Amniotic epithelial cell (primary cell): ENCODE results near the gene GABRG3.

Experiments
- DNase-seq: peaks from one replicate; pipeline ENCODE4 v3.0.0-alpha.2; 2010; ENCODE audit warnings: low read depth

The GABRG3 gene

DNA sequence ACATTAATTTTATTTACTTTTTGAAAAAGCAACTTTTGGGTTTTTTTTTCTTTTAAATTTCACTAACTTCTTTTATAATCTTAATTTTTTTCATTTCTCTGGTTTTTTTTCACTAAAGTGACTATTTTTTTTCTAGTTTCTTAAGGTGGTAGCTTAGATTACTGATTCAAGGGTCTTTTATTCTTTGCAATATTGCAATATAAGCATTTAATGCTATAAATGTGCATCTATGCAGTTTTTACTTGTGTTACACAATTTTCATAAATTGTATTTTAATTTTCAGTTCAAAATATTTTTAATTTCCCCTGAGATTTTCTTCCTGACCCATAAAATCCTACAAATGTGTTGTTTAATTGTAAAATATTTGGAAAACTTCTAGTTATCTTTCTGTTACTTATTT lies 535.8 kb downstream of the GABRG3 start:
- no peak for DNase-seq

DNA sequence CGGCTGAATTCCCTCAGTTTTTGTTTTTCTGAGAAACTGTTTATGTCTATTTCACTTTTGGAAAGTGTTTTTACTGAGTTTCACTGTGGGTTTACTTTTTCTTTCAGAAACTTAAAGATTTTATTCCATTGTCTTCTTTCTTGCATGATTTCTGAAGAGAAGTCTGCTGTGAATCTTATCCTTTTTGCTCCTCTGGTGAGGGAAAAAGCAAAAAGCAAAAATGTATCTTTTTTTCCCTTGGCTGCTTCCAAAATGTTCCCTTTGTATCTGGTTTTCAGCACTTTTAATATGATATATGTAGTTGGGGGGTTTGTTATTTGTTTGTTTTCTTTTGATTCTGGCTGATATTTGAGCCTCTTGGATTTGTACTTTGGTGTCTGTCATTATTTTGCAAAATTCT lies 538.0 kb downstream of the GABRG3 start:
- no peak for DNase-seq

DNA sequence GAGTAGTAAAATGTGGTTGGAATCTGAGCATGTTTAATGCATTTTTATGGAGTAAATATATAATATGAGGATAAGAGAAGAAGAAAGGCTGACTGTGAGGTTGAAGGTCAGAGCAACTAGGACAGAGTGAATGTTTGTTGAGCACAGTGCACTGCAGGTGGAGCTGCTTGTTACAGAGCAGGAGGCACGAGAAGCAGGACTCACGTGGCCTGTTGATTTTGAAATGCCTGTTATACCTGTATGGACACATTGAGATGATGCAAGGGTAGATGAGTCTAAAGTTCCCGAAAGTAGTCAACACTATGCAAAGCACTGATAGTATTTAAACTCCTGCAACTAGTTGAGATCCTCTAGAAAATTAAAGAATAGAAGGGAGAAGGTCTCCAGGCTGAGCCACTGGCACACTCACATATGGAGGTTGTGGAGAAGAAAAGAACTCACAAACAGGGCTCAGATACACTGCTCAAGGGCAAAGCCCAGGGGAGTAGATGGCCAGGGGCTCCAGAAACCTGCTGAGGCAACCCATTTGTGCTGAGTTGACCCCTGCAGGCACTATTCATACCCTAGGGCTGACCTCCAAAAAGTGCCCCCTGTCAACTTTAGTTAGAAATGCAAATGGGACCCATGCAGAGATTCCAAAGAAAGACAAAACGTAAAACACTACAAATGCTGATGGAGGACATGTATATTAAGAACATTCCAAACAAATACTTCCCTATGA lies 541.5 kb downstream of the GABRG3 start:
- no peak for DNase-seq

DNA sequence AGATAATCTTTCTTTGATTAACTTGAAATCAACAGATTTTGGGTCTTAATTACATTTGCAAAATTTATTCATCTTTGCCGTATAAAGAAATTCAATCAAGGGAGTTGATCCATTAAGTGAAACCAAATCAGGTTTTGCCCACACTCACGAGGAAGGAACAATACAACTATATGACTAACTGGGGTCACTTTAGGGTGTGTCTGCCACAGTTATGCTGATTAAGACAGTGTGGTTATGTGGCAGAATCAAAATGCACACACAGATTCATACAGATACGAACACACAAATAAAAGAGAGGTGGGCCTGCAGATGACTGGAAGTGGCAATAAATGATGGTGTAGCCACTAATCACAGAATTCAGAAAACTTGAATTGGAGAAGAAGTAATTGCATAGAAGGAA lies 543.5 kb downstream of the GABRG3 start:
- no peak for DNase-seq

DNA sequence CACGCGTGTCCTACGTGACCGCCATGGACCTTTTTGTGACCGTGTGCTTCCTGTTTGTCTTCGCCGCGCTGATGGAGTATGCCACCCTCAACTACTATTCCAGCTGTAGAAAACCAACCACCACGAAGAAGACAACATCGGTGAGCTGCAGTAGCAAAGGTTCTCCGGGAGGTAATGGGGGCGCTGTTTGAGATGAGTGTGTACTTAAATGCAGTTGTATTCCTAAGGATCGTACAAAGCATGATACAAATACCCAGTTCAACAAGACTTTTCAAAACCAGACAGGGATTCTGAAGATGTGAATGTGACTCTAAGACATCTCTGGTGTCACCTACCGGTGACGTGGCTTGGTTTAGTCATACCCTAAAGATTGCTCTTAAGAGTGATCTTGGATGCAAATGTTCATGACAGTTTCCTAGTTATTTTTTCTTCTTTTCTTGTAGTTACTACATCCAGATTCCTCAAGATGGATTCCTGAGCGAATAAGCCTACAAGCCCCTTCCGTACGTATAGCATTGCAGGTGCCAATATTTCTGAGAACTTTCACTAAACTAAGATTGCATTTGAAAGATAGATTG lies 556.6 kb downstream of the GABRG3 start:
- no peak for DNase-seq

DNA sequence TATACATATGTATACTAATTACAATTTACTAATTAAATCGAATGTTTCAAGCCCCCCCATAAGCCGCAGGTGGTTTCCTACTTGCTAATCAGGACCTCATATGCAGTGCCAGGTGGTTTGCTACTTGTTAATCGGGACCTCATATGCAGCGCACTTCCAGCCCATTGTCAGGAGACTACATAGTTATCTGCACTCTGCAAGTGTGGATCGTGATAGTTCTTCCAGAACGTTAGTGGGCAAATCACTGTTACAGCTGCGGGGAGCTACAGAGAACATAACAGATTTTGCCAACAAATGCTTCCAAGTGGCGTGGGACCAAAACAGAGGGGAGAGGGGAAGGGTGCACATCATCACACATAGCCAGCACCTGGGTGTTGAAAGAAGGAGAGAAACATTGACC lies 558.4 kb downstream of the GABRG3 start:
- no peak for DNase-seq

DNA sequence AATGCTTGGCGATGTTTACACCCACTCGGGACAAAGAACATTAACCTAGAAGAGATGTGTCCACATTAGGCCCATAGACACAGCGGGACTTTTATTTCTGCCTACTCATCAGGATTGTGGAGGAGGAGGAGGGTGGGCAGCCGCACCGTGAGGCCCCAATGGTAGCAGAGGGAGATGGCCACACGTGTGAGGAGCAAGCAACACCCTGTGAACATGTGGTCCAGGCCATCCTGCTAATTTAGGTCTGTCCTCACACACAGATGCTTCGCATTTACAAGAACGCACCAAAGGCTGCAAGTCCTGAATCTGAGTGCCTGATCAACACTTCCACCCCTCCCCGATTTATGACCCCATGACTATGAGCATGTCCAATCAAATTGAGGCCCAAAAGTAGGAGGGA lies 560.0 kb downstream of the GABRG3 start:
- DNase-seq, result no peak

DNA sequence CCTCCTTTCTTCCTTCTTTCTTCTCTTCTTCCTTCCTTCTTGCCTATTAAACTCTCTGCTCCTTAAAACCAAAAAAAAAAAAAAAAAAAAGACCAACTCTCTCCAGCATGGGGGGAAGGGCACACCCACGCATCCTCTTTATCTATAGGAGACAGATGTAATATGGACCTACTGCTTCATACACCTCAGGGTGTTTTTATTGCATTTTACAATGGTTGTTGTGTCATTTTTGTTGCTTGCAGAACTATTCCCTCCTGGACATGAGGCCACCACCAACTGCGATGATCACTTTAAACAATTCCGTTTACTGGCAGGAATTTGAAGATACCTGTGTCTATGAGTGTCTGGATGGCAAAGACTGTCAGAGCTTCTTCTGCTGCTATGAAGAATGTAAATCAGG lies 561.4 kb downstream of the GABRG3 start:
- DNase-seq, result no peak

DNA sequence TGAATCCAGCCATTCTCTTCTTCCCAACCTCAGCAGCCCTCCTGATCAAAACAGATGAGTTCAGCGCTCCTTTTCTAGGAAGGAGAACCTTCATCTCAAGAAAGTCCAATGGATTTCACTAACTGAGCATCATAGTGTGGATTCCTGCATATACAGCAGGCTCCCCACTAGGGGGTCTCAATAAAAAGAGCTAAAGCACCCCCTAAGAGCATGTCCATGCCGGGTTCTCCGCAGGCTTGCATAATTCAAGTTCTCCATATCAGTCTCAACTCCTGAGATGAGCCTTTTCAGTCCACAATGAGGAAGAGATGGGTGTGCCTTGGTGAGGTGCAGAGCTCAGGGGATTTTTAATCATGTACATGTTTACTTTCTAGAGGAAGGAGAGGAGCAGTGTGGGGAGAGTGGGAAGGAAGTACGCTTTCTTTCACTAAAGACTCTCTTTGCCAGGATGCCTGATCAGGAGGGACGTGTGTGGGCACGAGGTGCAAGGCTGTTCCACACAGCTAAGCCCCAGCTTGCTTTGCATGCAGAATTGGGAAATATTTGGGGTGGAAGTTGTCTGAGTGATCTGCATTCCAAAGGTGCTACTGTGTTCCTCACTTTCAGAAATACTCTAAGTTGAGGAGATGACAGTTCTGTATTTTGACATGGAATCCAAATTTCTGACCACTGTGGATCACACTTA lies 564.6 kb downstream of the GABRG3 start:
- DNase-seq, result no peak

DNA sequence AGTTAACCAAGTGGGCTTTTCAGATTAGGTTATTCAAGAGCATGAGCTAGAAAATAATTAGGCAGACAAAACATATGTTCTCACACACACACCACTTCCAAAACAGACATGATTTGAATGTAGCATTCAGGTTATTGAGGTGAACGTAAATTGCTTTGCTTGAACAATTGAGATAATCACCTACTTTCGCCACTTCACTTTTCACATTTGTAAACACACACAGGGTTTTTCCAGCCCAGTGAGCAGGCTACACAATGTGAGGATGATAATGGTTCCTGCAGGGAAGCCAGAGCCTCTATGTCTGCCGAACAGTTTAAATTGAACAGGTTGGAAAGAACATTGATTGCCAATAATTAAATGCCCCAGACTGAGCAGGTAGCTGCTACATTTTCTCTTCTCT lies 567.3 kb downstream of the GABRG3 start:
- DNase-seq, result no peak

DNA sequence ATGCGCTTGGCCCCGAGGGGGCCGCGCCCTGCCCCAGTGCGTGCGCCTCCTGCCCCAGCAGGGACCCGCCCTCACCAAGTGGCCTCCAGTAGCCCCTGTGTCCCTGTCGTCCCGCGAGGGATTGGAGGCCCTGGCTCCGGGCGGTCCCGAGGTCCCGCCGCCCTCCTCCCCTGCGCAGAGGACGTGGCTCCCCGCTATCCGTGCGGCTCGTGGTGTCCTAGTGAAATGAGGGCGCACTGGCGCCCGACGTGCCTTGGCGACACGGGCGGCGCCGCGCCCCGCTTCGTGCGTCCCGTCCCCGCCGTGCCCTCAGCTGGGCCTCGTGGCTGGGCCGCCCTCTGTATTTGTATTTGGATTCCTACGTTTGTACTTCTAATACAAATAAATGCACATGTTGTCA lies 570.6 kb downstream of the GABRG3 start:
- no peak for DNase-seq

DNA sequence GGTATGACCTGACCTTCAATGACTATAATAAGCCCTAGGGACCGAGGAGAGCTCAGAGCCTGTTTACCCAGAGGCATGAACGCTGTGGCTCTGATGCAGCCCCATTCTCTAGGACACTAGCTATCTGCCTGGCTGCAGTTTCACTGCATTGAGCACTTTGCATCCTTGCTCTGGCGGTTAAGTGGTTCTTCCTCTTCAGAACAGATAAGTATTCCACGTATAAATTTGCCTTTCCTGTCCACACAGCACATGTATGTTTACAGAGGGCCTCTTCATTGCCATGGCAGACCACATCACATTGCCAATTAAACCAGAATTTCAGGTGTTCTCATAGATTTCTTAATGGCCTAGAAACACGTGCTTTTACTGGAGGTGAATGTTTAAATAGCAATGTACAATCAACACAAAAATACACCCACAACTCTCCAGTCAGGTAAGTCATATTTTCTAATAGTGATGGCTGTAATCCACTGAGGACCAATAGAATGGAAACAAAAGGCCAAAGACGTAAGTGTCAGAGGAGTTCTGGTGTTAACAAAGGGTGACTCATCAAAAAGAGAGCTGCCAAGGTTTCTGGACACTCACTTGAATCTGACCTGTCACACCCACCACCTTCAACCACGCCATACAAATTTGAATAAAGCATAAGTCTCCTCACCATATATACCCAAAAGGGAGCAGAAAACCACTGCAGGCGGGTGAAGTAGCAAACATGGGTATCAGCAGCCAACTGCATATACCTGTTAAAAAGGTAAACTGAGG lies 574.7 kb downstream of the GABRG3 start:
- no peak for DNase-seq

DNA sequence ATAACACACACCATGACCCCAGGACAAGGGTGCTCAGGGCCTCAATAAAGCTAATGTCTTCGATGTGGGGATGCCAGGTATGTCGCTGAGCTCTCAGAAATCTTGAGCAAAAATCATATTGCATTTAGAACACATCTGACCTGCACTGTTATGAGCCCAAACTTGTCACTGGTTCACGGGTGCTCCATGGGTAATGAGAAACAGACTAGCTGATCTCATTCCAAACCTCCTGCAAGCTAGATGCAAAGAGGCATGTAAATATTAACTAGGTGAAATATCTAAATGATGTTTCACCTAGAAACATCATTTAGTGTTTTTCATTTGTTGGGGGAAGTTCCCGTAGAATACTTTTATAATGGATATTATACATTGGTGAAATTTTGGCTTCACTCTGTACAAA lies 578.8 kb downstream of the GABRG3 start:
- DNase-seq, result no peak

DNA sequence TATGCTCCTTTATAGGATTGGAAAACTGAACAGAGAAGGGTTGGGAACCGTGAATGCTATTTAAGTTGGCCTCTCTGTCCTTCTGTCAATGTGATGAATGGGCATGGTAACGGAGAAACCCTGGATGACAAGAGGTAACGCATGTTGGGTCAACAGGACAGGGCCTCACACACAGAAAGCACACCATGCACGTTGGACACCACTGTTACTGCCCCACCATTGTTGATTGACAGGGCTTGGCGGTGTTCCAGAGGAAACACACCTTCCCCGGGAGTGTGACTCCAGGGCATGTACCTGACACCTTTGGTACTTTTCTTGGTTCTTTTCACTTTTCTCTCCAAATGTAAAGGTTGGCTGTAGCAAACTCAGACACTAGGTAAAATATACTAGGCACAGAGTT lies 579.7 kb downstream of the GABRG3 start:
- no peak for DNase-seq

DNA sequence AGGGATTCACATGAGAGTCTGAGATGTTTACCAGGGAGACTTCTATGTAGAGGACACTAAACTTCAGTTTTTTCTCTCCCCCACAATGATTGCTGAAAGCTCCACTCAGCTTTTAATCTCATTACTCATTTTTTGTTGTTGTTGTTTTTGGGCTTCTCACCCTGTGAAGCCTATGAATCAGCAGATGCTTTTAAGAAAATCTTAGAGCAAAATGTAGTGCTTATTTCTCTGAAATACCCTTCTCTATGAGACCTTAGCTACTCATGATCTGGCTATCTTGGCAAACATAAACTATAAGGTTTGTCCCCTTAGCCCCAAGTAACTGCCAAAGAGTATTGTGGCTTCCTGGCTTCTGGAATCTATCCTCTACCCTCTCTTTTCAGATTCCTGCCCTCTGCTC lies 590.8 kb downstream of the GABRG3 start:
- DNase-seq, result no peak

DNA sequence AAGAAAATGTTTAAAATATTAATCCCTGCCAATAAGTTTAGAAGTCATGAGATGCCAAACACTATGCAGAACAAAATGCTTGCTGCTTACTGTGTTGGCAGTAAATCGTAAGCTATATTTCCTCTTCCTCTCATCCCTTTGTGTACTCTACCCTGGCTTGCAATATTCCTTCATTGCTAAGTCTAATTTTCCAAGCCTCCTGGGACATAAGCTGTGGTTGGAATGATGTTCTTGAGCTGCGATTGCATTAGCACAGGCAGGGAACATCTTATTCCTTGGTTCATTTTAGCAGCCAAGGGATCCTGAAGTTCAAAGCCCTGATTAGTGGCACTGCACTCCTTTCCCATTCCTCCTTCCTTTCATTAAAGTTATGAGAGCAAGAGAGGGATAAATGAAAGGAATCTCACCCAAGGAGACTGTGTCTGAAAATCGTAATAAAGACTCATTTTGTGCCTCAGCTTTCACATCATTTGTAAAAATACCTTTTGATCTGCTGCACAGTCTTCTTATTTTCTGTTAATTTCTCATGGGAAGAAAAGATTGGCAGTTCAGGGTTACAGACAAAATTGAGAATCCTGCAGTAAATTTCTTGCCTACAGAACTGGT lies 592.9 kb downstream of the GABRG3 start:
- no peak for DNase-seq

DNA sequence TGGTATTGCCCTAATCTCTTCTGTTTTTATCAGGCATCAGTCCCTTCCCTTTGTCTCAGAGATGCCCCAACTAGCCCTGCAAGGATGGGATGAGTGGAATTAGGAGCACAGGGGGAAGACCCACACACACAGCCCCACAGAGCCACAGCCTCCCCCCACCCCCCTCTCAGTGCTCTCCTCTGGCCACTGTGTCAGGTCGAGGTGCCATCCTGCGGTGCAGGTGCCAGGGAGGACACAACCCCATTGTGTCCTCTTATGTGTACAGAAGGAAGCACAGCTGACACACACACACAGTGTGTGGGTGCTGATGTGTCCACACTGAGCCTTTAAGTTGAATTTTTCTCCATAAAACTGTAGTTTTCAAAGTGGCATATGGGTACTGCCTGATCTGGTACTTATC lies 593.7 kb downstream of the GABRG3 start:
- DNase-seq, result no peak

DNA sequence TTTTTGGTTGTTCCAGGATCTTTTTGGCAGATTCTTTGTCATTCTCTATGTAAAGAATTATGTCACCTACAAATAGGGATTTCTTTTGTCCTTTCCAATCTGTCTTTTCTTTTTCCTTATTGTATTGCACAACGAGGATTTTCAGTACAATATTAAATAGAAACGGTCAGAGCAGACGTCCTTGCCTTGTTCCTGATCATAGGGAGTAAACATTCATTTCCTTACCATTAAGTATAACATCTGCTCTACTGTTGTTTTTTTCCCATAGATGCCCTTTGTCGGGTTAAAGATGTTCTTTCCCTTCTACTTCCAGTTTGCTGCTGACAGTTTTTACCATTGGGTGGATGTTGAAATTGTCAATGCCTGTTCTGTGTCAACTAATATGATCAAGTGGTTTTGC lies 599.8 kb downstream of the GABRG3 start:
- no peak for DNase-seq

DNA sequence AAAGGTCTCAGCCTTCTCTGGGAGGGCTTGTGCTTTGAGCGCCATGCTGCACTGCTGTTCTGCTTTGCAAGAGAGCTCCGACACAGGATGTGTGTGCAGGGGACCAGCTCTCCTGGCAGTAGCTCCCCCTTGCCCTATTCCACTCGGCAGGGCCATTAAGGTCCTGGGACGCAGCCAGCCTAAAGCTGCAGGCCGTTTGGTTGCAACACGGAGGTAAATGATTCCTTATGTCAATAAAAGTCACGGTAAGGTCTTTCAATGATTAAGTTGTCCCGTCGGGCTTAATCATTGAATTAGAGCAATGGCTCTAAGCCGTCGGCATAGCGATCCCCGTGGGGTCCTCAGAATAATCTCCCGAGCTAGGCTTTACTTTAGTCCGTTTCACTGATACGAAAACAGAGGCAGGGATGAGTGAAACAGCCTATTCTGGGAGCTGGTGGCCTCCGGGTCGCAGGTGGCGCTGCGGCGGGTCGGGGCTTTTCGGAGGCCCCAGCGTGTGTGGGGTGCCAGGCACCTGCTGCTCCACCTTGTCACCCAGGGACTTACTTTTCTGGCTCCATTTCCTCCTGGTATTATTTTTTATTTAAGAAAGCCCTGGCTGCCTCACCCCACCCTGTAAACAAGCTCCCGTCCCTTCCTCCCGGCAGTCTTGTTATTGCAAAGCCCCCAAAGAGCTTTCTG lies 603.0 kb downstream of the GABRG3 start:
- no peak for DNase-seq

DNA sequence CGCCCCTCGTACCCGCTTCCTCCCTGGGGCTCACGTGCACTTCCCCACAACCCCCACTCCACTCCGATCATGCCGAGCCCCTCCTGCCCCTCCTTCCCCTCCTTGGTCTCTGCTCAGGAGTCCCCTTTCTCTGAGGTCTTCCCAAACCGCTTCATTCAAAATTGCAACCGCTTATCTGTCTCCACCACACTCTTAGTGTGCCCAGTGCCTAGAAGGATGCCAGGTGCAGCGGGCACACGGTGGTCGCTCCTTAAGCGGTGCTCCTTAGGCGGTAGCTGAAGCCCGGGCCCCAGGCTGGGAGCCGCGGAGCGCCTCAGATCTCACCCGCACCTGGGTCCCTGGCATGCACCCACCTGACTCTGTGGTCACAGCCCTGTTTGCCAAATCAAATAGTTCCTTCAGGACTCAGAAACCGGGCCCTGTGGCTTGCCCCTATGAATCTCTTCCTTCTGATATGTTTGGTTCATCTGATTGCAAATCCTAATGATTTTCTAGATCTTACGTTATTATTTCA lies 603.6 kb downstream of the GABRG3 start:
- no peak for DNase-seq

DNA sequence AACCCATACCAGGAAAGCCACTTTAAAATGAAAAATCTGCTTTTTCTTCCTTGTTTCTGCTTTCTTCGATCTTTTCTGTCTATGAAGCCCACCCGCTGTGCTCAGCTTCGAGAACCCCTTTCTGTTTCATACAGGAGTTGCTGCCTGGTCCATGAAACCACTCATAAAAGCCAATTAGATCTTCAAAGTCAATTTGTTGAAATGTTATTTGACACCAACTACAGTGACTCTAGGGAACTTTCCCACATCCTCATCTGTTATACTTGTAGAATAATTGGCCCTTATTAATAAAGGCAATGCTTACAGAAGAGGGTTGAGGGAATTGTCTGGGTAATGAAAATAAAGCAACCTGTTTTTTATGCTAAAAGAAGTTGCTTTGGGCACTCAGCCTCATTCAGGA lies 604.5 kb downstream of the GABRG3 start:
- DNase-seq, result no peak

DNA sequence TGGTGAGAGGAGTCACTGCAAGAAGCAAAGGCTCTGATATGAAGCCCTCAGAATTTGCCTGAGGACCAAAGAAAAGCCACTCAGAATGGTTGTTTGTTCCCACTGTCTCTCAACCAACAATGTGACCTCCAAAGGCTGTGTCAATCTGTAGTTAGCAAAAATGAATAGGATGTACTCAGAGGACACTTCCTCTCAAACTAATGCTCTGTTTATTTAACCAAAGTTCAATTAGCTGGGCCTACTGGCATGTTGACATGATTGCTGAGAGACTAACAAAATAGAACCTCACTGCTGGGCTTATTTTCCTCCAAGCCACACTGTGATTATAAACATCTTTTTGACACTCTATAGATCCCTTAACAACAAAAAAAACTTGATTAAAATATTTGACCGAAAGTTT lies 605.6 kb downstream of the GABRG3 start:
- DNase-seq, result no peak
